H1 (cell line): ENCODE data around the gene FBN2. TPM values are rescaled to one million over a fixed set of nuclear protein-coding genes. Genes with fewer than 3 reads are reported as not detected.

Experiments
- CTCF ChIA-PET: fragments of 300-600 bp; sonication (Branson Sonifier 250); formaldehyde crosslinking; loops from one replicate; lab custom pipeline; 2021; ENCODE audit not compliant: partially characterized antibody; lab: Charles Lee
- POLR2A ChIA-PET: fragments of 300-600 bp; sonication (Branson Sonifier 250); formaldehyde crosslinking; loops from one replicate; lab custom pipeline; 2021; ENCODE audit warnings: inconsistent platforms; ENCODE audit not compliant: partially characterized antibody; lab: Charles Lee
- DNase-seq, 2 experiments: peaks; one replicate each; pipeline versions ENCODE4 v3.0.0 to v3.0.0-alpha.2; 2010 to 2022; ENCODE audit warnings: low spot score in 2 of 2, low read depth in 1 of 2, mixed read lengths in 1 of 2
- FAIRE-seq: peaks from 2 replicates; lab custom pipeline; 2011; peaks lifted over from hg19 to GRCh38; lab: Jason Lieb, UNC
- H2AFZ ChIP-seq: 2 replicates; pipeline ENCODE4 v1.8.1; 2012; ENCODE audit warnings: low read length, inconsistent platforms
- H2AK5ac ChIP-seq: 2 replicates; pipeline ENCODE4 v1.6.1; 2013; ENCODE audit warnings: low read depth, low read length
- H2BK120ac ChIP-seq: replicated peaks from 2 replicates; pipeline ENCODE3; 2013; ENCODE audit warnings: low read depth, low read length, inconsistent platforms
- H2BK12ac ChIP-seq: 2 replicates; pipeline ENCODE4 v1.6.1; 2013; ENCODE audit warnings: low read depth, low read length
- H2BK15ac ChIP-seq: 2 replicates; pipeline ENCODE4 v1.6.1; 2013; ENCODE audit warnings: low read length
- H2BK20ac ChIP-seq: 2 replicates; pipeline ENCODE4 v1.6.1; 2013; ENCODE audit warnings: low read length
- H2BK5ac ChIP-seq: 2 replicates; pipeline ENCODE4 v1.6.1; 2013; ENCODE audit warnings: low read depth, low read length
- H3K14ac ChIP-seq: 2 replicates; pipeline ENCODE4 v1.6.1; 2013; ENCODE audit warnings: inconsistent platforms; ENCODE audit not compliant: insufficient read length
- H3K18ac ChIP-seq: 2 replicates; pipeline ENCODE4 v1.6.1; 2013; ENCODE audit warnings: low read length; ENCODE audit errors: extremely low read depth
- H3K23ac ChIP-seq: 2 replicates; pipeline ENCODE4 v1.6.1; 2013; ENCODE audit warnings: inconsistent platforms; ENCODE audit not compliant: insufficient read length
- H3K23me2 ChIP-seq: 2 replicates; pipeline ENCODE4 v1.6.1; 2013; ENCODE audit warnings: low read depth, low read length
- H3K27ac ChIP-seq: 2 replicates; pipeline ENCODE4 v1.6.1; 2011; ENCODE audit warnings: low read depth, low read length, inconsistent platforms
- H3K27me3 ChIP-seq, 4 experiments: replicated peaks in 1 of 4; 1 replicate in 1 of 4; 2 replicates in 3 of 4; pipeline versions ENCODE4 v1.6.1 to v1.8.1; 2011 to 2013; ENCODE audit warnings: low read length in 3 of 4, mild to moderate bottlenecking in 3 of 4, inconsistent platforms in 2 of 4, mixed read lengths in 2 of 4, moderate library complexity in 1 of 4; ENCODE audit not compliant: control insufficient read depth in 3 of 4, insufficient read depth in 3 of 4; ENCODE audit errors: extremely low read depth in 1 of 4
- H3K36me3 ChIP-seq, 4 experiments: 2 replicates each; pipeline versions ENCODE4 v1.6.1 to v1.8.1; 2011 to 2013; ENCODE audit warnings: mild to moderate bottlenecking in 4 of 4, low read length in 3 of 4, moderate library complexity in 2 of 4, control low read depth in 1 of 4, inconsistent platforms in 1 of 4; ENCODE audit not compliant: insufficient read depth in 4 of 4, control insufficient read depth in 2 of 4
- H3K4ac ChIP-seq: replicated peaks from 2 replicates; pipeline ENCODE3; 2013; ENCODE audit warnings: low read length, low read depth, mixed read lengths, inconsistent platforms; ENCODE audit not compliant: insufficient read length
- H3K4me1 ChIP-seq, 4 experiments: replicated peaks in 1 of 4; 1 replicate in 1 of 4; 2 replicates in 3 of 4; pipeline versions ENCODE4 v1.6.1 to v1.8.1; 2011 to 2013; ENCODE audit warnings: low read length in 3 of 4, inconsistent platforms in 2 of 4, mixed read lengths in 1 of 4; ENCODE audit not compliant: insufficient read depth in 4 of 4, control insufficient read depth in 3 of 4
- H3K4me2 ChIP-seq, 2 experiments: 2 replicates each; pipeline versions ENCODE4 v1.6.1 to v1.8.1; 2011 to 2013; ENCODE audit warnings: low read depth in 2 of 2, low read length in 2 of 2, control low read depth in 1 of 2, inconsistent platforms in 1 of 2, mild to moderate bottlenecking in 1 of 2; ENCODE audit not compliant: insufficient read depth in 1 of 2
- H3K4me3 ChIP-seq, 4 experiments: fragments of 200-600, 300-600 bp in 1 of 4; sonication (generic), shearing (Covaris generic), sonication (Bioruptor Twin) in 1 of 4; 2 replicates each; pipeline versions ENCODE4 v1.5.1 to v1.8.1; 2011 to 2016; ENCODE audit warnings: low read length in 4 of 4, low read depth in 3 of 4, control low read depth in 2 of 4, inconsistent platforms in 2 of 4, mild to moderate bottlenecking in 2 of 4, mixed read lengths in 1 of 4, moderate library complexity in 1 of 4; ENCODE audit not compliant: insufficient read depth in 2 of 4; ENCODE audit errors: extremely low read depth in 1 of 4
- H3K56ac ChIP-seq: replicated peaks from 2 replicates; pipeline ENCODE3; 2013; ENCODE audit warnings: low read depth, mild to moderate bottlenecking, mixed read lengths, low read length, inconsistent platforms; ENCODE audit not compliant: insufficient read length
- H3K79me1 ChIP-seq: 2 replicates; pipeline ENCODE4 v1.6.1; 2013; ENCODE audit warnings: low read depth, low read length, control low read depth
- H3K79me2 ChIP-seq, 2 experiments: 2 replicates each; pipeline versions ENCODE4 v1.6.1 to v1.8.1; 2012 to 2013; ENCODE audit warnings: low read length in 2 of 2, mild to moderate bottlenecking in 2 of 2, inconsistent platforms in 1 of 2; ENCODE audit not compliant: insufficient read depth in 2 of 2, control insufficient read depth in 1 of 2
- H3K9ac ChIP-seq, 4 experiments: replicated peaks in 1 of 4; 1 replicate in 1 of 4; 2 replicates in 3 of 4; pipeline versions ENCODE4 v1.6.1 to v1.8.1; 2011 to 2013; ENCODE audit warnings: low read depth in 3 of 4, low read length in 3 of 4, control low read depth in 2 of 4, mild to moderate bottlenecking in 2 of 4, moderate library complexity in 2 of 4, inconsistent platforms in 1 of 4; ENCODE audit errors: extremely low read depth in 1 of 4
- H3K9me3 ChIP-seq, 2 experiments: 2 replicates each; pipeline versions ENCODE4 v1.6.1 to v1.8.1; 2012 to 2013; ENCODE audit warnings: mild to moderate bottlenecking in 2 of 2, moderate library complexity in 2 of 2, control low read depth in 1 of 2, inconsistent platforms in 1 of 2, low read depth in 1 of 2, low read length in 1 of 2, mixed read lengths in 1 of 2; ENCODE audit not compliant: insufficient read depth in 2 of 2
- H4K20me1 ChIP-seq, 2 experiments: replicated peaks in 1 of 2; 2 replicates each; pipeline versions ENCODE3 to v1.8.1; 2011 to 2013; ENCODE audit warnings: inconsistent platforms in 2 of 2, low read length in 2 of 2, mild to moderate bottlenecking in 1 of 2; ENCODE audit not compliant: insufficient read depth in 2 of 2, control insufficient read depth in 1 of 2
- H4K5ac ChIP-seq: 2 replicates; pipeline ENCODE4 v1.6.1; 2013; ENCODE audit warnings: low read length, low read depth, mixed read lengths, inconsistent platforms; ENCODE audit not compliant: insufficient read length
- H4K8ac ChIP-seq: 2 replicates; pipeline ENCODE4 v1.8.0; 2013; ENCODE audit warnings: mild to moderate bottlenecking, moderate library complexity, low read length, inconsistent platforms; ENCODE audit not compliant: insufficient read depth; ENCODE audit errors: extremely low read depth
- H4K91ac ChIP-seq: replicated peaks from 2 replicates; pipeline ENCODE3; 2013; ENCODE audit warnings: low read length, mixed read lengths, inconsistent platforms; ENCODE audit not compliant: insufficient read length
- ATF3 ChIP-seq: IDR thresholded peaks from 2 replicates; pipeline ENCODE4 v1.6.1; 2011; ENCODE audit warnings: low read depth, mild to moderate bottlenecking, low read length; ENCODE audit not compliant: insufficient read depth
- CBX5 ChIP-seq: fragments of 300-800, 300-1000 bp; sonication (generic); IDR thresholded peaks from 2 replicates; pipeline ENCODE4 v1.7.1; 2016; ENCODE audit warnings: antibody characterized with exemption, low read length, low read depth
- CHD1 ChIP-seq: IDR thresholded peaks from 2 replicates; pipeline ENCODE4 v1.6.1; 2012; ENCODE audit warnings: low read depth, low read length, improper control_type of control experiment
- EGR1 ChIP-seq: IDR thresholded peaks from 2 replicates; pipeline ENCODE4 v1.6.1; 2011; ENCODE audit warnings: low read depth, low read length, borderline replicate concordance
- SAP30 ChIP-seq: fragments of 300-600 bp; sonication (generic); IDR thresholded peaks from 2 replicates; pipeline ENCODE4 v1.7.1; 2012; ENCODE audit warnings: low read length, moderate library complexity, mild to moderate bottlenecking, inconsistent platforms; ENCODE audit not compliant: insufficient read depth, insufficient replicate concordance
- SIN3A ChIP-seq, 2 experiments: IDR thresholded peaks in 1 of 2; conservative IDR thresholded peaks in 1 of 2; 2 replicates each; pipeline ENCODE4 v1.6.1; 2011 to 2012; ENCODE audit warnings: low read length in 2 of 2, improper control_type of control experiment in 1 of 2, low read depth in 1 of 2, mild to moderate bottlenecking in 1 of 2
- SUZ12 ChIP-seq: fragments of 200-600 bp; sonication (generic); IDR thresholded peaks from 2 replicates; pipeline ENCODE4 v1.6.1; 2012; ENCODE audit warnings: mild to moderate bottlenecking, inconsistent platforms, low read length, moderate library complexity, mixed read lengths
- WGBS, 2 experiments: shearing (Covaris generic) in 1 of 2; methylation state at CpG; one replicate each; pipeline versions ENCODE4 v1.1.6 to v1.1.7; 2013 to 2015; ENCODE audit warnings: low lambda C conversion rate in 2 of 2, mixed read lengths in 2 of 2, inconsistent platforms in 1 of 2, low coverage in 1 of 2, missing lambda C conversion rate in 1 of 2; ENCODE audit not compliant: insufficient replicate concordance in 2 of 2, insufficient coverage in 1 of 2, insufficient read length in 1 of 2; ENCODE audit errors: extremely low coverage in 1 of 2, missing lambda C conversion rate in 1 of 2; 5-methylcytosine and 5-hydroxymethylcytosine counted together
- polyA plus RNA-seq, 7 experiments: library from polyadenylated mRNA; depleted of rRNA in 3 of 7; stranded (reverse) in 5 of 7; unstranded in 2 of 7; fragments of >200 nt in 5 of 7; fragments of 200-250 nt in 2 of 7; gene quantifications; 1 replicate in 5 of 7; 2 replicates in 1 of 7; 4 replicates in 1 of 7; pipeline versions ENCODE4 v1.2.1 to v1.2.3, GENCODE V29; 2011 to 2013; ENCODE audit warnings: missing spikeins in 2 of 7, mixed read lengths in 2 of 7
- total RNA-seq: library from RNA; stranded (reverse); fragmentation: NEBNext Ultra II Directional; extraction: Animal tissue kit (Norgen Biotek cat#: 25700); gene quantifications from 2 replicates; pipeline ENCODE4 v1.2.1, GENCODE V29; 2021

FBN2 gene
- total and polyA plus RNA-seq, 2 of the 8 experiments (the other 6 are each of a cell fraction or from before 2014, with no cell fraction given) = 14.1 to 16.3 TPM

- no peak overlapping the region for H2BK20ac ChIP-seq
- WGBS, 2 experiments = 89% methylated on average over 5 of the region's 5 CpGs; no CpG with 5 or more reads in 1 of the 2 experiments
- H3K23ac ChIP-seq = no peak overlapping the region
- no peak overlapping the region for H2BK15ac ChIP-seq
- H3K18ac ChIP-seq = no peak overlapping the region
- no peak overlapping the region for H2AK5ac ChIP-seq
- DNase-seq (no peak), FAIRE-seq (no peak)
- ChIA-PET POLR2A (no interaction called here), CTCF (interaction anchor here (1.0 kb wide), 1 partner anchor 24 kb away, joined by 5 read pairs; no protein-coding TSS in a partner anchor)
- H3K14ac ChIP-seq = no peak overlapping the region
- H3K56ac ChIP-seq = no peak overlapping the region
- H3K23me2 ChIP-seq = no peaks in the 10 kb centered on the region
- H3K9ac ChIP-seq = no peak overlapping the region
- no peak overlapping the region for H4K8ac ChIP-seq
- no peaks in the 10 kb centered on the region for H3K27me3 ChIP-seq
- no peak overlapping the region for H3K4me3 ChIP-seq
- H3K4me1 ChIP-seq = no peaks in the 10 kb centered on the region
- H4K91ac ChIP-seq = no peak overlapping the region
- no peak overlapping the region for H3K4ac ChIP-seq
- TF ChIP-seq SUZ12 (no peak), SAP30 (no peak), SIN3A (conservative IDR thresholded peaks at IDR 0.05 in 1 of 2, IDR thresholded peaks at IDR 0.05 in 1 of 2; ENCODE audit: low read depth in 1 of 2, low read length in 2 of 2) (no peak), ATF3 (no peak), CBX5 (no peak), EGR1 (no peak), CHD1 (no peak)
- no peaks in the 10 kb centered on the region for H3K9me3 ChIP-seq
- no peaks in the 10 kb centered on the region for H3K79me1 ChIP-seq
- H3K79me2 ChIP-seq = no peaks in the 10 kb centered on the region
- H3K36me3 ChIP-seq = no peaks in the 10 kb centered on the region; a peak in 3 of 8 replicates
- H4K5ac ChIP-seq = no peak overlapping the region
- H4K20me1 ChIP-seq = no peaks in the 10 kb centered on the region
- no peak overlapping the region for H2BK120ac ChIP-seq
- H2BK5ac ChIP-seq = no peak overlapping the region
- no peak overlapping the region for H3K27ac ChIP-seq
- no peak overlapping the region for H2AFZ ChIP-seq
- H3K4me2 ChIP-seq = no peak overlapping the region
- no peak overlapping the region for H2BK12ac ChIP-seq
Measured at GRCh38 chr5:128522336-128522735, 15.7 kb downstream of the FBN2 start.
